Right kidney (tissue), 1 donor: ENCODE results near the gene CNTN5.

ENCODE experiments used
- DNase-seq: peaks from one replicate; pipeline ENCODE4 v3.0.0-alpha.2; 2016

Gene CNTN5

DNA sequence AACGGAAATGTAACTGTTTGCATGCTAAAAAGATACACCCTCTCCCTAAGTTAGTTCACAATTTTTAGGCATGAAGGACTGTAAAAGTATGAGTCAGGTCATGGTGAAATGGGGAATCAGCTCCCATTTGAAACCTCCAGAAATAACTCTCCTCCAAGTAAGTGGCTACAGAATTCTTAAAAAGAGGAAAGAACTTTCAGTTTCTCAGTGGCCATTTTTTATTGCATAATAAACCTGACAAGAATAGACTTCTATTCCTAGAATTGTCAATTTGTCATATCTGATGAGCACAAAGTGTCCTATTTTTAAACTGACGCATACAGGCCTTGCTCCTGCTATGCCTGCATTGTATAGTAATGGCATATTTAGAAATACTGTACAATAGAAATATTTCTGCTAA lies 612.2 kb downstream of the CNTN5 start:
- no peak for DNase-seq

DNA sequence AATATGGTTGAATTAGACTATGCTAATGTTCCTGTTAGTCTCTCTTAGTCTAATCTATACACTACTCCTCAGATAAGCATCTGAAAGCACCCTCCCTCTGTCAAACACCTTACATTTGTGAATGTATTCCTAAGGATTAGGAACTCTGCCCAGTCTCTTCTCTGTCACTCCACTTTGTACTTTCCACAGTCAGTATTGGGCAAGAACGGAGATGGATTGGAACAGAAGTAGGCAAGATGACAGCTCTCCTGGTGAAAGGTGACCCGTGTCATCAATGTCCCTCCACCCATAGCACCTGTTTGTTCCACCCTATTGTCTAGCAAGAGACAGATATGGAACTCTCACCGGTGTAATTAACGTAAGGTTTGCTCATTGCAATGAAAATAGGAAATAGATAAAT lies 613.8 kb downstream of the CNTN5 start:
- DNase-seq, result no peak

DNA sequence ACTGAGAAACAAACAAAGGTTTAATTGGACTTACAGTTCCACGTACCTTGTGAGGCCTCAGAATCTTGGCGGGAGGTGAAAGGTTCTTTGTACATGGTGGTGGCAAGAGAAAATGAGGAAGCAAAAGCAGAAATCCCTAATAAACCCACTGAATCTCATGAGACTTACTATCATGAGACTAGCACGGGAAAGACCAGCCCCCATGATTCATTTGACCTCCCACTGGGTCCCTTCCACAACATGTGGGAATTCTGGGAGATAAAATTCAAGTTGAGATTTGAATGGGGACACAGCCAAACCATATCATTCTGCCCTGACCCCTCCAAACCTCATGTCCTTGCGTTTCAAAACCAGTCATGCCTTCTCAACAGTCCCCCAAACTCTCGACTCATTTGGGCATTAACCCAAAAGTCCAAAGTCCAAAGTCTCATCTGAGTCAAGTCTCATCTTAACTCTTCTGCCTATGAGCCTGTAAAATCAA lies 617.4 kb downstream of the CNTN5 start:
- no peak for DNase-seq

GRCh38 chr11:99640671-99641070 lies 619.9 kb downstream of the CNTN5 start:
- no peak for DNase-seq

GRCh38 chr11:99645934-99646333 lies 625.2 kb downstream of the CNTN5 start:
- DNase-seq, result no peak

DNA sequence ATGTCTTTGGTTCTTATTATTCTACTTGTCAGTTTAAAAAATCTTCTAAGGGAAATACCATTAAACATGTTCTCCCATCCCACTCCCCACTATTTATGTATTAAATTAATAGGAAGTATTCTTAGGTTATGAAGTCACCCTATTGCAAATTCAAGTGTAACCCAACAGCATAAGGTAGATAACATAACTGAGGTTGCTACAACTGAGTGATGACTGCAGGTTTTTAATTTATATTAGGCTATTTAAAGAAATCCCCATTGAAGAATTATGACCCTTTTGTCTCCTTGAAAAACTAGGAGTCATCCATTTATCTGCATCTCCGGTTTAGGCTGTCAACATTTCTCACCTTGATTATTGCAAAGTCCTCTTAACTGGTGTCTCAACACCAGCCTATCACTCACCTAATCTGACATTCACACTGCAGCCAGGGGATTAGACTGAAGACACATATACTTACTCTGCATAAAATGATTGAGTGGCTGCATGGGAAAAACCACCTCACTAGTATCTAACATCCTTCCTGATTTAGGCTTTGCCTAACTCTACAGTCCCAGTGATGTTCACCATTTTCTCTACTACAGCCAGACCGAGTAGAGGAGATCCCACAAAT lies 649.4 kb downstream of the CNTN5 start:
- DNase-seq, result no peak

GRCh38 chr11:99671808-99672409 lies 651.2 kb downstream of the CNTN5 start:
- DNase-seq, result no peak

DNA sequence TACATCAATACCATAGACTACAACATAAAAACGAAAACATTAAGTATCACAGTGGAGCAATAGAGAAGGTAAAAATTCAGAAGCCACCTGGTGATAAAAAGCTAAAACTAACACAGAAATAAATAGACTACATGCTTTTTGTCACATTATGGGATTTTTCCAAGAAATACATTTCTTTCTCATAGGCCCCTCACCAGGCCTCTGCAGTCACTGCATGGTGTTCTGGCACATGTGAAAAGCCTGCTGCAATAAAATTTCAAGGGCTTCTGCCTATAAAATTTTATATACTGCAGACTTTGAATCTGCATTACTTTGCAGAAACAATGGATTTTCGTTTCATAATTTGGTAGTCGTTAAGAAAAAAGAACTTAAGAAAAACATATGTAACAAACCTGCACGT lies 655.5 kb downstream of the CNTN5 start:
- DNase-seq, result no peak

- DNase-seq, result no peak
Measured at GRCh38 chr11:99682171-99682570, 661.4 kb downstream of the CNTN5 start.

DNA sequence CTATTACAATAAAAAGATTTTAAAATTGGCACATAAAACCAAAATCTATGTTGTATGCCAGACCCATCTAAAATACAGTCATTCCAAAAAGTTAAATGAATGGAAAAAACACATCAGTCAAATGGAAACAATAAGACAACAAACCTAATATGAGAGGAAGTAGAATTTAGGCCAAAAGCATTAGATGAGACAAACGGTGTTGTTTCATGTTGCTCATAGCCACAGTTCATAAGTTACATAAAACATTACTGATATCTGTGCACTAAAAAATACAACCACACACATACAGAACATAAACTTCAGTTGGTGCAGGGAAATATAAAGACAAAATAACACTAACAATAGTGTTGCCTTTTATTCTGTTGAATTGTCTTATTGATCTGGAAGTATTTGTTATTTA lies 661.9 kb downstream of the CNTN5 start:
- no peak for DNase-seq

GRCh38 chr11:99683933-99684332 lies 663.2 kb downstream of the CNTN5 start:
- DNase-seq, result no peak

DNA sequence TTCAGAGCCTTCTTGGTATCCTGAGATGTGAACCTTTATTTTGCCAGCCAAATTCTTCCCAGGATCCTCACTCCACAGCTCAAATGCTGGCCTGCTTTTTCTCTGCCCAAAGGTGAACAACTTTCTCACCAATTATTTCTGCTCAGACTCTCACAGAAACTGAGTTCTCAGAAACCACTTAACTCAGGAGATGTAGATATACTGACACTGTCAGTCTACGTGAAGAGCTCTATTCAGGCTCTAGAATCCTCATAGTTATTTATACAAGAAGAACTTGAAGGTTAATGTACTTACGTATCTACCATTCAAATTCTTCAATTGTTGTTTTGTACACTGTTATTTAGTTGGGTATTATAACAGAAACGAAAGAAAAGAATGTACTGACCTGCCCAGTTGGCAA lies 666.1 kb downstream of the CNTN5 start:
- DNase-seq, result no peak

GRCh38 chr11:99687320-99687719 lies 666.6 kb downstream of the CNTN5 start:
- no peak for DNase-seq

GRCh38 chr11:99693941-99694492 lies 673.3 kb downstream of the CNTN5 start:
- no peak for DNase-seq

- DNase-seq, result no peak
Measured at GRCh38 chr11:99695106-99695505, 674.4 kb downstream of the CNTN5 start.

GRCh38 chr11:99706848-99707247 lies 686.1 kb downstream of the CNTN5 start:
- DNase-seq, result no peak

- no peak for DNase-seq
Measured at GRCh38 chr11:99708928-99709672, 688.4 kb downstream of the CNTN5 start.

- no peak for DNase-seq
Measured at GRCh38 chr11:99716302-99716701, 695.6 kb downstream of the CNTN5 start.

DNA sequence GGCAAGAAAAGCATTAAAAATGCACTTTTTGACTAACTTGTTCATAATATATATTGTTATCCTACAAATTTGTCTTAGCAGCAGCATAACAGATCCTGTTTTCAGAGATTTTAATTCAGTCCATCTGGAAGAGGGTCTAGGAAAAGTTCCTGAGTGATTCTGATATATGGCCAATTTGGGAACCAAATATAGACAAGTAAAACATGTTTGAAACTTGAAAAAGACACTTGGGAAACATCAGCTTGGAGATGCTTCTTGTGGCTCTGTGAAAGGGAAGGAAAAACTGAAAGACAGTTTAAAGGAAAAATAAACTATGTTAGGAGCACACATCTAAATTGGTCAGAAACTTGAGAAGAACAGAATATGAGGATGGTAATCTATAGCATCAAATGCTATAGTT lies 697.5 kb downstream of the CNTN5 start:
- no peak for DNase-seq

GRCh38 chr11:99739464-99740089 lies 718.8 kb downstream of the CNTN5 start:
- no peak for DNase-seq

GRCh38 chr11:99742501-99742900 lies 721.8 kb downstream of the CNTN5 start:
- DNase-seq, result no peak

- DNase-seq, result no peak
Measured at GRCh38 chr11:99759787-99760186, 739.0 kb downstream of the CNTN5 start.

- DNase-seq, result no peak
Measured at GRCh38 chr11:99766811-99767210, 746.1 kb downstream of the CNTN5 start.
